Lung microvascular endothelial cell (primary cell): ENCODE data around the gene CD28. TPM values are rescaled to one million over a fixed set of nuclear protein-coding genes. Genes with fewer than 3 reads are reported as not detected.
"Not testable (repeated sequence)": the region's sequence is repeated elsewhere in the genome, so short reads cannot be mapped to it uniquely, and the experiment has no call there.

Experiments used
- DNase-seq, 2 donors: peaks; one replicate each; pipeline versions ENCODE4 v3.0.0 to v3.0.0-alpha.2; 2010; ENCODE audit warnings: low read depth in 2 of 2
- total RNA-seq: library from RNA; depleted of rRNA; stranded (reverse); fragments of >200 nt; gene quantifications from 2 replicates; pipeline ENCODE4 v1.2.1, GENCODE V29; 2014

Gene CD28
- total RNA-seq, 1 donor from 2014 or later: 0.20 TPM

- DNase-seq: peak in 1 of 2 donors; percentile 72
Measured at GRCh38 chr2:203685789-203686420, 20.5 kb upstream of the CD28 start.

GRCh38 chr2:203687165-203687564 lies 19.3 kb upstream of the CD28 start:
- DNase-seq: no peak

- DNase-seq: no peak
Measured at GRCh38 chr2:203688798-203689197, 17.6 kb upstream of the CD28 start.

- DNase-seq: no peak
Measured at GRCh38 chr2:203689426-203690116, 16.9 kb upstream of the CD28 start.

- DNase-seq: no peak
Measured at GRCh38 chr2:203690117-203690431, 16.4 kb upstream of the CD28 start.

- DNase-seq: peak in 1 of 2 donors; percentile 40
Measured at GRCh38 chr2:203690441-203691047, 15.9 kb upstream of the CD28 start.

GRCh38 chr2:203691149-203691548 lies 15.3 kb upstream of the CD28 start:
- DNase-seq: peak in 1 of 2 donors; percentile 82

- DNase-seq: peak; percentile 91 to 93
Measured at GRCh38 chr2:203692031-203692710, 14.3 kb upstream of the CD28 start.

- peak in 1 of 2 donors; percentile 57 for DNase-seq
Measured at GRCh38 chr2:203693242-203693879, 13.1 kb upstream of the CD28 start.

GRCh38 chr2:203694191-203694590 lies 12.2 kb upstream of the CD28 start:
- no peak for DNase-seq

- no peak for DNase-seq
Measured at GRCh38 chr2:203697190-203697589, 9.2 kb upstream of the CD28 start.

GRCh38 chr2:203697763-203698162 lies 8.7 kb upstream of the CD28 start:
- not testable (repeated sequence) for DNase-seq

- DNase-seq: not testable (repeated sequence)
Measured at GRCh38 chr2:203698410-203698809, 8.0 kb upstream of the CD28 start.

- peak in 1 of 2 donors; percentile 44 for DNase-seq
Measured at GRCh38 chr2:203704430-203704829, 2.0 kb upstream of the CD28 start.

- no peak for DNase-seq
Measured at GRCh38 chr2:203705178-203705577, 1.3 kb upstream of the CD28 start.

GRCh38 chr2:203707530-203707929 lies 1.1 kb downstream of the CD28 start:
- DNase-seq: no peak

GRCh38 chr2:203708846-203709396 lies 2.5 kb downstream of the CD28 start:
- DNase-seq: no peak

- no peak for DNase-seq
Measured at GRCh38 chr2:203709416-203710040, 3.1 kb downstream of the CD28 start.

GRCh38 chr2:203710226-203710625 lies 3.8 kb downstream of the CD28 start:
- no peak for DNase-seq

GRCh38 chr2:203710952-203711351 lies 4.5 kb downstream of the CD28 start:
- no peak for DNase-seq

GRCh38 chr2:203711399-203711798 lies 5.0 kb downstream of the CD28 start:
- DNase-seq: no peak
